ENCODE measurements around the gene SH3GL1. TPM values are rescaled to one million over a fixed set of nuclear protein-coding genes. Genes with fewer than 3 reads are reported as not detected.

SH3GL1 gene
- polyA plus RNA-seq, 3 donors = 14.0 to 33.9 (median 15.0) TPM

DNA sequence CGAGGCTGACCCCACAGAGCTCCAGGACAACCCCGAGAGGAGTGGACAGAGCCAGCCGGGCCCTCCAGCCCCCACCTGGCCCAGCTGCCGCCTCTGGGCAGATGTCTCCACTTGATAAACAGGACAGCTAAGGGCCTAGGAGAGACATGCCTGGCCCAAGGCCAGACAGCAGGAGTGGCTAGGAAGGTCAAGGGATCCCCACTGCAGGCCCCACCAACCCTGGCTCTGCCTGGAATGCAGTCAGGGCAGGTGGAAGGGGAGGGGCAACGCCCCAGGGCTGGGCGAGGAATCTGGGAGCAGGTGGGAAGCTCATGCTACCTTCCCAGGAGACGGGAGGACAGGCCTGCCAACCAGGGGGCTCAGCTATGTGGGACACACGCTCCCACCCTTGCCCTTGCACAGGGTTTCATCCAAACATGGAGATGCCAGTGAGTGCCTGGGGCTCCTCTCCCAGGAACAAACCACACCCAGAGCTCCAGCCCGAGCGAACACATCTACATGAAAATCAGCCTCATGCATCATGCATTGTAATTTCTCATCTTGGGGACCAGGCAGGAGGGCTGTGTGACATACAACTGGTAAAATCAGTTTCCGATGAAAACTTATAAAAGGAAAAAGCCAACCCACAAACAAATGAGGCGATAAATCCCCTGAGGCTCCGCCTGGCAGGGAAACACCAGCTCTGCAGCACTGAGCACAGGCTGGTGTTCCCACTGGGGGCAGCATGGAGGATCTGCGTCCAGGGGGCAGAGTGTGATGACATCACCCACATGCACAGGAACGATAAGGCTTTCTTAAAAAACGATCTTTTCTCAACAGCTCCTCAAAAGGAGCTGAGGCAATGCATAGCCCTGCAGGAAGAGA is 25.0 kb downstream of the SH3GL1 start:
- 76% methylated on average over 10 of the region's 16 CpGs for WGBS (ENCODE audit: insufficient coverage)
- H2AFZ ChIP-seq (ENCODE audit: insufficient read depth, low read depth, low read length, poor library complexity, severe bottlenecking) = no peak overlapping the region
- H3K27me3 Mint-ChIP-seq (ENCODE audit: low read depth in 3 of 3) = no peaks in the 10 kb centered on the region

More for the DNA sequence above, 25.0 kb downstream of the SH3GL1 start:
- Mint-ChIP-seq H3K4me3 (no peak overlapping the region), H3K4me1 (peaks cover 64% of the 10 kb centered on the region), H3K9me3 (no peaks in the 10 kb centered on the region), H3K27ac (peak overlapping the region; percentile 10 to 82 (median 51)), H3K36me3 (peaks cover 21 to 57% of the 10 kb centered on the region in 2 donors)
- Histone ChIP-seq H3K27ac (ENCODE audit: low read depth in 1 of 2, low read length in 2 of 2) (peak overlapping the region; percentile 76 to 84), H4K20me1 (ENCODE audit: insufficient read depth, low read length) (peaks cover 100% of the 10 kb centered on the region), H3K4me2 (replicated peaks; ENCODE audit: extremely low read depth, low read length, poor library complexity, severe bottlenecking) (peak overlapping the region; percentile 35), H3K27me3 (ENCODE audit: control insufficient read depth in 2 of 2, insufficient read depth in 2 of 2, low read length in 2 of 2) (no peaks in the 10 kb centered on the region), H3K9ac (ENCODE audit: insufficient read depth, low read length, poor library complexity, severe bottlenecking) (peak overlapping the region; percentile 63), H3K79me2 (ENCODE audit: insufficient read depth, low read length) (peaks cover 99% of the 10 kb centered on the region), H3K36me3 (replicated peaks in 1 of 2; ENCODE audit: control insufficient read depth in 1 of 2, insufficient read depth in 2 of 2, low read length in 2 of 2) (peaks cover 3 to 5% of the 10 kb centered on the region in 2 donors), H3K4me3 (replicated peaks in 1 of 3; ENCODE audit: low read depth in 2 of 3, low read length in 3 of 3) (peak overlapping the region in 1 of 3 experiments; percentile 2), H3K9me3 (replicated peaks in 1 of 2; ENCODE audit: control insufficient read depth in 1 of 2, insufficient read depth in 1 of 2, low read length in 2 of 2) (no peaks in the 10 kb centered on the region), H3K4me1 (ENCODE audit: control insufficient read depth in 1 of 2, insufficient read depth in 2 of 2, low read length in 2 of 2) (peaks cover 58 to 60% of the 10 kb centered on the region in 2 donors)
- intact Hi-C loops (cut with micrococcal nuclease) = loop anchor here in 1 of 2 donors (2.0 kb wide), 1 partner anchor 55 kb away; no protein-coding TSS in a partner anchor
- DNase-seq = peak in 2 of 3 donors; percentile 10 to 49
- TF ChIP-seq, protein P1, sequence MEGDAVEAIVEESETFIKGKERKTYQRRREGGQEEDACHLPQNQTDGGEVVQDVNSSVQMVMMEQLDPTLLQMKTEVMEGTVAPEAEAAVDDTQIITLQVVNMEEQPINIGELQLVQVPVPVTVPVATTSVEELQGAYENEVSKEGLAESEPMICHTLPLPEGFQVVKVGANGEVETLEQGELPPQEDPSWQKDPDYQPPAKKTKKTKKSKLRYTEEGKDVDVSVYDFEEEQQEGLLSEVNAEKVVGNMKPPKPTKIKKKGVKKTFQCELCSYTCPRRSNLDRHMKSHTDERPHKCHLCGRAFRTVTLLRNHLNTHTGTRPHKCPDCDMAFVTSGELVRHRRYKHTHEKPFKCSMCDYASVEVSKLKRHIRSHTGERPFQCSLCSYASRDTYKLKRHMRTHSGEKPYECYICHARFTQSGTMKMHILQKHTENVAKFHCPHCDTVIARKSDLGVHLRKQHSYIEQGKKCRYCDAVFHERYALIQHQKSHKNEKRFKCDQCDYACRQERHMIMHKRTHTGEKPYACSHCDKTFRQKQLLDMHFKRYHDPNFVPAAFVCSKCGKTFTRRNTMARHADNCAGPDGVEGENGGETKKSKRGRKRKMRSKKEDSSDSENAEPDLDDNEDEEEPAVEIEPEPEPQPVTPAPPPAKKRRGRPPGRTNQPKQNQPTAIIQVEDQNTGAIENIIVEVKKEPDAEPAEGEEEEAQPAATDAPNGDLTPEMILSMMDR (IDR thresholded peaks at IDR 0.05) = no peak
